NCI-H1105 (cell line): ENCODE data around the gene SMIM38.
"Not testable (repeated sequence)": the region's sequence is repeated elsewhere in the genome, so short reads cannot be mapped to it uniquely, and the experiment has no call there.

Experiments
- DNase-seq: peaks from one replicate; lab custom pipeline; 2025; lab: John Stamatoyannopoulos, UW

SMIM38 gene

GRCh38 chr11:69122326-69122629, 33.5 kb upstream of the SMIM38 start:
- DNase-seq = no peak

- DNase-seq = no peak
These were observed 32.9 kb upstream of the SMIM38 start for GRCh38 chr11:69122630-69123431.

GRCh38 chr11:69123593-69124545, 31.9 kb upstream of the SMIM38 start:
- DNase-seq = no peak

GRCh38 chr11:69125861-69126260, 29.9 kb upstream of the SMIM38 start:
- DNase-seq = no peak

- DNase-seq = no peak
These were observed 29.4 kb upstream of the SMIM38 start for GRCh38 chr11:69126286-69126685.

- DNase-seq = no peak
These were observed 28.5 kb upstream of the SMIM38 start for GRCh38 chr11:69127081-69127850.

- DNase-seq = no peak
These were observed 27.9 kb upstream of the SMIM38 start for GRCh38 chr11:69127884-69128283.

- no peak for DNase-seq
These were observed 26.7 kb upstream of the SMIM38 start for GRCh38 chr11:69129053-69129452.

GRCh38 chr11:69129647-69130046, 26.1 kb upstream of the SMIM38 start:
- no peak for DNase-seq

GRCh38 chr11:69130654-69131053, 25.1 kb upstream of the SMIM38 start:
- no peak for DNase-seq

- DNase-seq = no peak
These were observed 24.6 kb upstream of the SMIM38 start for GRCh38 chr11:69131121-69131566.

- DNase-seq = peak; percentile 30
These were observed 24.0 kb upstream of the SMIM38 start for GRCh38 chr11:69131644-69132300.

- DNase-seq = no peak
These were observed 23.4 kb upstream of the SMIM38 start for GRCh38 chr11:69132301-69132670.

- no peak for DNase-seq
These were observed 22.5 kb upstream of the SMIM38 start for GRCh38 chr11:69133251-69133650.

GRCh38 chr11:69134182-69134581, 21.6 kb upstream of the SMIM38 start:
- DNase-seq = not testable (repeated sequence)

GRCh38 chr11:69134957-69135356, 20.8 kb upstream of the SMIM38 start:
- DNase-seq = no peak

- no peak for DNase-seq
These were observed 20.0 kb upstream of the SMIM38 start for GRCh38 chr11:69135420-69136363.

GRCh38 chr11:69136471-69136870, 19.3 kb upstream of the SMIM38 start:
- DNase-seq = no peak

- no peak for DNase-seq
These were observed 18.4 kb upstream of the SMIM38 start for GRCh38 chr11:69137151-69137844.

- DNase-seq = no peak
These were observed 17.5 kb upstream of the SMIM38 start for GRCh38 chr11:69138265-69138664.
